ENCODE results near the gene HMCES. TPM values are rescaled to one million over a fixed set of nuclear protein-coding genes. Genes with fewer than 3 reads are reported as not detected.
A peak's percentile ranks its signal among the peaks of the same experiment; 100 is the strongest.

HMCES gene
- total and polyA plus RNA-seq, 2 of the 13 experiments (the other 11 are each of a cell fraction or from before 2014, with no cell fraction given): 16.1 to 37.5 TPM

GRCh38 chr3:129249284-129250065, 29.2 kb upstream of the HMCES start, which contains the start of gene COPG1 (continued):
- peak; percentile 52; the same call in 1 of the 2 replicates for TF ChIP-seq ZNF589 (CRISPR knock-in tag; conservative IDR thresholded peaks at IDR 0.05)
- no peak for TF ChIP-seq TP53 (CRISPR knock-in tag; conservative IDR thresholded peaks at IDR 0.05)
- TF ChIP-seq, protein P1, sequence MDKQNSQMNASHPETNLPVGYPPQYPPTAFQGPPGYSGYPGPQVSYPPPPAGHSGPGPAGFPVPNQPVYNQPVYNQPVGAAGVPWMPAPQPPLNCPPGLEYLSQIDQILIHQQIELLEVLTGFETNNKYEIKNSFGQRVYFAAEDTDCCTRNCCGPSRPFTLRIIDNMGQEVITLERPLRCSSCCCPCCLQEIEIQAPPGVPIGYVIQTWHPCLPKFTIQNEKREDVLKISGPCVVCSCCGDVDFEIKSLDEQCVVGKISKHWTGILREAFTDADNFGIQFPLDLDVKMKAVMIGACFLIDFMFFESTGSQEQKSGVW (CRISPR knock-in tag; IDR thresholded peaks at IDR 0.05; ENCODE audit: borderline replicate concordance): no peak
- TF ChIP-seq, protein P2, sequence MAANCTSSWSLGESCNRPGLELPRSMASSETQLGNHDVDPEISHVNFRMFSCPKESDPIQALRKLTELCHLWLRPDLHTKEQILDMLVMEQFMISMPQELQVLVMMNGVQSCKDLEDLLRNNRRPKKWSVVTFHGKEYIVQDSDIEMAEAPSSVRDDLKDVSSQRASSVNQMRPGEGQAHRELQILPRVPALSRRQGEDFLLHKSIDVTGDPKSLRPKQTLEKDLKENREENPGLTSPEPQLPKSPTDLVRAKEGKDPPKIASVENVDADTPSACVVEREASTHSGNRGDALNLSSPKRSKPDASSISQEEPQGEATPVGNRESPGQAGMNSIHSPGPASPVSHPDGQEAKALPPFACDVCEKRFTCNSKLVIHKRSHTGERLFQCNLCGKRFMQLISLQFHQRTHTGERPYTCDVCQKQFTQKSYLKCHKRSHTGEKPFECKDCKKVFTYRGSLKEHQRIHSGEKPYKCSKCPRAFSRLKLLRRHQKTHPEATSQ (CRISPR knock-in tag; IDR thresholded peaks at IDR 0.05; ENCODE audit: borderline replicate concordance): peak; percentile 30; the same call in 1 of the 2 replicates
- TF ChIP-seq NFKBIZ (CRISPR knock-in tag; IDR thresholded peaks at IDR 0.05): no peak
- TF ChIP-seq THYN1 (CRISPR knock-in tag; IDR thresholded peaks at IDR 0.05; ENCODE audit: borderline replicate concordance, low read depth): no peak
- no peak for TF ChIP-seq SRSF4 (IDR thresholded peaks at IDR 0.05; ENCODE audit: low read depth, low read length, poor library complexity, severe bottlenecking)
- TF ChIP-seq ZNF441 (CRISPR knock-in tag; IDR thresholded peaks at IDR 0.05; ENCODE audit: borderline replicate concordance): peak; percentile 10; the same call in 1 of the 2 replicates
- TF ChIP-seq ZNF547 (CRISPR knock-in tag; IDR thresholded peaks at IDR 0.05): no peak
- peak; percentile 81; the same call in 1 of the 2 replicates for TF ChIP-seq YEATS2 (CRISPR knock-in tag; IDR thresholded peaks at IDR 0.05; ENCODE audit: borderline replicate concordance)
- TF ChIP-seq SMAD1 (CRISPR knock-in tag; IDR thresholded peaks at IDR 0.05; ENCODE audit: borderline replicate concordance, low read depth): no peak
- no peak for TF ChIP-seq MBD4 (IDR thresholded peaks at IDR 0.05; ENCODE audit: borderline replicate concordance, low read length)
- TF ChIP-seq HCFC1 (IDR thresholded peaks at IDR 0.05; ENCODE audit: low read depth, low read length): no peak; the same call in 1 of the 2 replicates
- no peak for TF ChIP-seq ZFP37 (CRISPR knock-in tag; IDR thresholded peaks at IDR 0.05; ENCODE audit: borderline replicate concordance)
- no peak for TF ChIP-seq NFIC (IDR thresholded peaks at IDR 0.05; ENCODE audit: low read length)
- TF ChIP-seq, protein P3, sequence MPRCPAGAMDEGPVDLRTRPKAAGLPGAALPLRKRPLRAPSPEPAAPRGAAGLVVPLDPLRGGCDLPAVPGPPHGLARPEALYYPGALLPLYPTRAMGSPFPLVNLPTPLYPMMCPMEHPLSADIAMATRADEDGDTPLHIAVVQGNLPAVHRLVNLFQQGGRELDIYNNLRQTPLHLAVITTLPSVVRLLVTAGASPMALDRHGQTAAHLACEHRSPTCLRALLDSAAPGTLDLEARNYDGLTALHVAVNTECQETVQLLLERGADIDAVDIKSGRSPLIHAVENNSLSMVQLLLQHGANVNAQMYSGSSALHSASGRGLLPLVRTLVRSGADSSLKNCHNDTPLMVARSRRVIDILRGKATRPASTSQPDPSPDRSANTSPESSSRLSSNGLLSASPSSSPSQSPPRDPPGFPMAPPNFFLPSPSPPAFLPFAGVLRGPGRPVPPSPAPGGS (CRISPR knock-in tag; IDR thresholded peaks at IDR 0.05): peak; percentile 70; the same call in 1 of the 2 replicates
- no peak for TF ChIP-seq ATF3 (CRISPR knock-in tag; IDR thresholded peaks at IDR 0.05)
- TF ChIP-seq ZNF670 (CRISPR knock-in tag; IDR thresholded peaks at IDR 0.05; ENCODE audit: borderline replicate concordance): no peak
- TF ChIP-seq ZNF652 (CRISPR knock-in tag; IDR thresholded peaks at IDR 0.05; ENCODE audit: borderline replicate concordance, low read depth): peak; percentile 99
- TF ChIP-seq, protein P4, sequence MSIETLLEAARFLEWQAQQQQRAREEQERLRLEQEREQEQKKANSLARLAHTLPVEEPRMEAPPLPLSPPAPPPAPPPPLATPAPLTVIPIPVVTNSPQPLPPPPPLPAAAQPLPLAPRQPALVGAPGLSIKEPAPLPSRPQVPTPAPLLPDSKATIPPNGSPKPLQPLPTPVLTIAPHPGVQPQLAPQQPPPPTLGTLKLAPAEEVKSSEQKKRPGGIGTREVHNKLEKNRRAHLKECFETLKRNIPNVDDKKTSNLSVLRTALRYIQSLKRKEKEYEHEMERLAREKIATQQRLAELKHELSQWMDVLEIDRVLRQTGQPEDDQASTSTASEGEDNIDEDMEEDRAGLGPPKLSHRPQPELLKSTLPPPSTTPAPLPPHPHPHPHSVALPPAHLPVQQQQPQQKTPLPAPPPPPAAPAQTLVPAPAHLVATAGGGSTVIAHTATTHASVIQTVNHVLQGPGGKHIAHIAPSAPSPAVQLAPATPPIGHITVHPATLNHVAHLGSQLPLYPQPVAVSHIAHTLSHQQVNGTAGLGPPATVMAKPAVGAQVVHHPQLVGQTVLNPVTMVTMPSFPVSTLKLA (IDR thresholded peaks at IDR 0.05): no peak
- TF ChIP-seq ZNF343 (CRISPR knock-in tag; IDR thresholded peaks at IDR 0.05): no peak
- TF ChIP-seq ZNF713 (CRISPR knock-in tag; IDR thresholded peaks at IDR 0.05): no peak
- TF ChIP-seq, protein P5, sequence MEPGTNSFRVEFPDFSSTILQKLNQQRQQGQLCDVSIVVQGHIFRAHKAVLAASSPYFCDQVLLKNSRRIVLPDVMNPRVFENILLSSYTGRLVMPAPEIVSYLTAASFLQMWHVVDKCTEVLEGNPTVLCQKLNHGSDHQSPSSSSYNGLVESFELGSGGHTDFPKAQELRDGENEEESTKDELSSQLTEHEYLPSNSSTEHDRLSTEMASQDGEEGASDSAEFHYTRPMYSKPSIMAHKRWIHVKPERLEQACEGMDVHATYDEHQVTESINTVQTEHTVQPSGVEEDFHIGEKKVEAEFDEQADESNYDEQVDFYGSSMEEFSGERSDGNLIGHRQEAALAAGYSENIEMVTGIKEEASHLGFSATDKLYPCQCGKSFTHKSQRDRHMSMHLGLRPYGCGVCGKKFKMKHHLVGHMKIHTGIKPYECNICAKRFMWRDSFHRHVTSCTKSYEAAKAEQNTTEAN (CRISPR knock-in tag; conservative IDR thresholded peaks at IDR 0.05): no peak
